Measurements from ENCODE around the gene COL23A1. TPM values are rescaled to one million over a fixed set of nuclear protein-coding genes. Genes with fewer than 3 reads are reported as not detected.
"Not testable (repeated sequence)": the region's sequence is repeated elsewhere in the genome, so short reads cannot be mapped to it uniquely, and the experiment has no call there.

Gene COL23A1
- polyA plus RNA-seq, 1 donor from 2014 or later: 0.18 TPM

DNA sequence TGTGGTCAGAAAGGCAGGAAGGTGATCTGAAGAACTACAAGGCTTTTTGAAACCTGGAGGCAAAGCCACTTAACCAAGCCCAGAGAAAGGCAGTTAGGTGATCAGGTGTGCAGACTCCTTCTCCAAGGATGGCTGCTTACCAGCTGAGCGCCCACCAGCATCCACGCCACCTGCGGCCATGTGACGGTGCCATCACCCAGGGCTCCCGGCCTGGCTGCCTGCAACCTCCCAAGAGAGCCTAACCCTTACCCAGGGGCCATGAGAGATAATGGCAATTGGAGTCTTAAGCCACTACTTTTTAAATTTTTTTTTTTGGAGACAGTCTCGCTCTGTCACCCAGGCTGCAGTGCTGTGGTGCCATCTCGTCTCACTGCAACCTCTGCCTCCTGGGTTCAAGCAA, 324.4 kb downstream of the COL23A1 start:
- peaks cover 5% of the 10 kb centered on the region for H3K27me3 Mint-ChIP-seq
- no peaks in the 10 kb centered on the region for H3K36me3 Mint-ChIP-seq
- no peak overlapping the region for H3K27ac Mint-ChIP-seq
- H3K4me1 Mint-ChIP-seq: peaks cover 0 to 2% (median 0%) of the 10 kb centered on the region in 3 donors
- peaks cover 0 to 5% (median 2%) of the 10 kb centered on the region in 3 donors for H3K9me3 Mint-ChIP-seq
- H3K4me3 Mint-ChIP-seq: no peak overlapping the region

DNA sequence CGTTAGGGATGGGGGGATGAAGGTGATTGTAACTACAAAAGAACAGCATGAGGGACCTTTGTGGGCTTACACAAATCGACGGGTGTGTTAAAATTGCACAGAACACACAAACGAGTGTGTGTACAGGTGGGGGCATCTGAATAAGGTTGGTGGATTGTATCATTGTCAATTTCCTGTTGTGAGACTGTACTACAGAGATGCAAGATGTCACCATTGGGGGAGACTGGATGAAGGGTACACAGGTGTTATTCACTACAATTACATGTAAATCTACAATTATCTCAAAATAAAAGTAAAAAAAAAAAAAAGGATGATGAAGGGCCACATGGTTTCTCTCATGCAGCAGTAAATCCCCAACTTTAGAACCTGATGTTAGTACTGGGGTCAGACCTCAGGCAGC, 326.1 kb downstream of the COL23A1 start:
- Mint-ChIP-seq H3K4me1 (peaks cover 0 to 2% (median 0%) of the 10 kb centered on the region in 3 donors), H3K4me3 (no peak overlapping the region), H3K9me3 (peaks cover 0 to 5% (median 2%) of the 10 kb centered on the region in 3 donors), H3K36me3 (no peaks in the 10 kb centered on the region), H3K27ac (no peak overlapping the region), H3K27me3 (peaks cover 5% of the 10 kb centered on the region)

DNA sequence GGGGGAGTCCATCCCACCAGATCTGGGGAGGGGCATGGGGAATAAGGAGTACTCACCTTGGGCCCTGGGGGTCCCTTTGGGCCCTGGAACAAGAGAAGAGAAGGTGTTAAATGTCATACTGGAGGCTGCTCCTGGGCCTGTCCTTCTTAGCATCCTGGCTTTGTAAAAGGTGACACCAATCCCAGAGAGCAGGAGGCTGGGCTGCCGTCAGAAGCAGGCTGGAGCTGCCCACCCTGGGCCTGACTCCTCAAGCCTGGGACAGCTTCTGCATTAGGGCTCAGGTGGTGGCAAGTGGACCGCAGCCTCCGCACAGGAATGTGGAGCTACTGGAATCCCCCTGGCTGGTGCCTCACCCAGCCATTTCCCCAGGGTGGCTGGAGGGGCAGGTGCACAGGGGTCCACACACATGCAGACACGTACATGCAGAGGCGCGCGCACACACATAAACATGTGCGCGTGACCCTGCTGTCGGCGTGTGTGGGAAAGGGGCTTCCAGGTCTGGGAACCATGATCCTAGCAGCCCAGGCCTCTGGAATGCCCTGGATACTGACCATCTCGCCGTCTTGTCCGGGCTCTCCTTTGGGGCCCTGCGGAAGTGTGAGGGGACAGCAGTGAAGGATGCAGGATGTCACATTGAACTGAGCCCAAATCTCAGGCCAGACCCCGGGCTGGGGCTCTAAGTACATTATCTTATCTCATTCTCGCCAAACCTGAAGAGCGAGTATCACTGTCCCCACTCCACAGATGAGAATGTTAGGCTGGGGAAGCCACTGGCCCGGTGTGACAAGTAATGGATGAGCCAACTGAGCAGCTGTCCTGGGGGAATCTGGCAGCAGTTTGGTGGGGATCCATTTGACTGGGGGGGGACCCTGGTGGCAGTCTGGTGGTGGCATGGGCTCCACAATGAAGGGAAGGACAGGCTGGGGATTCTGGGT, 328.3 kb downstream of the COL23A1 start:
- H3K27ac Mint-ChIP-seq: no peak overlapping the region
- H3K36me3 Mint-ChIP-seq: no peaks in the 10 kb centered on the region
- no peak overlapping the region for H3K4me3 Mint-ChIP-seq
- H3K9me3 Mint-ChIP-seq: peaks cover 0 to 5% (median 2%) of the 10 kb centered on the region in 3 donors
- H3K27me3 Mint-ChIP-seq: peaks cover 5% of the 10 kb centered on the region
- peaks cover 0 to 3% (median 0%) of the 10 kb centered on the region in 3 donors for H3K4me1 Mint-ChIP-seq

DNA sequence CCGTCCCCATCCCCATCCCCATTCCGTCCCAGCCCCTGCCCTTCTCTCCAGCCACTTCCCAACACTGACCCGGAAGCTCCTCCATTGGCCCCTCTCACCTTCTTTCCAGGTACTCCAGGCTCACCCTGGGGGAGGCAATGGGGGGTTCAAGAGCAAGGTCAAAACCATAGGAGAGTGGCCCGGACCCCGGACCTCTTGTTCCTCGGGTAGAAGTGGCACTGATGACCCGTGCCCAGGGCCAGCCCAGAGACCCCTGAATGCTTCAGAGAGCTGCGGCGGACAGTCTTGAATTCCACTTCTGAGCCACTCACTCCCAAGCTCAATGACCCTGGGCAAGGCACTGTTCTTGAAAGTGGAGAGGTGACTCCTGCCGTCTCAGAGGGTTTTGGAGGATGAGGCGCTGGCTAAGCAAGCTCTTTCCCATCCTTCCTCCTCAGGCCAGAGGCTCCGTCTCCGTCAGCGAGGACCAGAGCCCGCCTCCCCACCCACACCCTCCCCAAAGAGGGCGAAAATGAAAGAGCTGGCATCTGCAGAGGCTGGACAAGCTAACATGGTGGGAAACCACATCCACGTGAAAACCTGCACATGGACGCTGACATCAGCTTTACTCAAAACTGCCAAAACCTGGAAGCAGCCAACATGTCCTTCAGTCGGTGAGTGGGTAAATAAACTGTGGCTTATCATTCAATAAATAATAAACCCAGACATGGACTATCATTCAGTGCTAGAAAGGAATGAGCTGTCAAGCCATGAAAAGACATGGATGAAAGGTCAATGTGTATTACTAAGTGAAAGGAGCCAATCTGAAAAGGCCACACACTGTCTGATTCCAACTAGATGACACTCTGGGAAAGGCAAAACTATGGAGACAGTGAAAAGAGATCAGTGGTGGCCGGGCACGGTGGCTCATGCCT, 330.3 kb downstream of the COL23A1 start:
- H3K27ac Mint-ChIP-seq: peak overlapping the region in 1 of 3 donors; percentile 77

DNA sequence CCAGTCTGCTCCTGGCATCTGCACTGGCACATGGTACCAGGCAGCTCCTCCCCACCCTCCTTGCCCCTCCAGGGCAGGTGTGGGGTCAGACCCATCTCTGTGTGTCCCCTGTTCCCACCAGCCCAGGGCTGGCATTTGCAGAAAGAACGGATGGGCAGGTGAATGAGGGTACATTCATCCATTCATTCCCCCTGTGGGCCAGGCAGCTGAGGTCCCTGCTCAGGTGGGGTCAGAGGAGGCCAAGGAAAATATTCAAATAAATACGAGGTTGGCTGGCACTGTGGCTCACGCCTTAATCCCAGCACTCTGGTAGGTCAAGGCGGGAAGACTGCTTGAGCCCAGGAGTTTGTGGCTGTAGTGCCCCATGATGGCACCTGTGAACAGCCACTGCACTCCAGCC, 332.5 kb downstream of the COL23A1 start:
- no peaks in the 10 kb centered on the region for H3K36me3 Mint-ChIP-seq
- H3K27ac Mint-ChIP-seq: no peak overlapping the region
- H3K9me3 Mint-ChIP-seq: no peaks in the 10 kb centered on the region
- H3K4me3 Mint-ChIP-seq: no peak overlapping the region
- H3K27me3 Mint-ChIP-seq: no peaks in the 10 kb centered on the region
- H3K4me1 Mint-ChIP-seq: peaks cover 0 to 7% (median 0%) of the 10 kb centered on the region in 3 donors

More for the DNA sequence above, 330.3 kb downstream of the COL23A1 start:
- H3K4me1 Mint-ChIP-seq: peaks cover 0 to 5% (median 0%) of the 10 kb centered on the region in 3 donors
- peaks cover 2% of the 10 kb centered on the region for H3K27me3 Mint-ChIP-seq
- no peaks in the 10 kb centered on the region for H3K36me3 Mint-ChIP-seq
- H3K9me3 Mint-ChIP-seq: peaks cover 0 to 5% (median 2%) of the 10 kb centered on the region in 3 donors
- peak overlapping the region in 1 of 4 donors; percentile 61 for H3K4me3 Mint-ChIP-seq

DNA sequence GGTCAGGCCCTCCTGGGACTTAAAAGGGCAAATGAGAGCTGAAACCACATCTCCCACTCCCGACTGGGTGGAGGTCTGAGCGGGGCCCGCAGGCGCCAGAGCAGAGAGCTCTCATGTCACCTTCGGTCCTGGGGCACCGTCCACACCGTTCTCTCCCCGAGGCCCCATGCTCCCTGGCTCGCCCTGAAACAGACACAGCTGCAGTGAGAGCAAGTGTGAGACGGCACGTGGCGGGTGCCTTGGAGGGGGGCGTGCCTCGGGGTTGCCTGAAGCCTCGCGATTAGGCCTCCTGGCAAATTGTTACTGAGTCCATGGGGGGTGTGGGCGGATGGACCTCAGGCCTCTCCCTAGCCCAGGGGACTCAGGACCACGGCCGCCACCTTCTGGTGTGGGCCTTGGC, 333.4 kb downstream of the COL23A1 start:
- Mint-ChIP-seq H3K27me3 (no peaks in the 10 kb centered on the region), H3K4me1 (peaks cover 0 to 9% (median 0%) of the 10 kb centered on the region in 3 donors), H3K27ac (no peak overlapping the region), H3K9me3 (no peaks in the 10 kb centered on the region), H3K4me3 (no peak overlapping the region), H3K36me3 (no peaks in the 10 kb centered on the region)

DNA sequence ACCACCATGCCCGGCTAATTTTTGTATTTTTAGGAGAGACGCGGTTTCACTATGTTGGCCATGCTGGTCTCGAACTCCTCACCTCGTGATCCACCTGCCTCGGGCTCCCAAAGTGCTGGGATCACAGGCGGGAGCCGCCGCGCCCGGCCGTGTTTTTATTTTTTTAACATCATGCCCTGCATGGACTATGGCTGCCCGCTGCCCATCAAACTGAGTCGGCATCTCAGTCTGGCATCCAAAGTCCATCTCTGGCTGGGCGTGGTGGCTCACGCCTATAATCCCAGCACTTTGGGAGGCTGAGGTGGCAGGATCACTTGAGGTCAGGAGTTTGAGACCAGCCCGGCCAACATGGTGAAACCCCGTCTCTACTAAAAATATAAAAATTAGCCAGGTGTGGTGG, 336.6 kb downstream of the COL23A1 start:
- not testable (repeated sequence) for H3K4me3 Mint-ChIP-seq, H3K27me3 Mint-ChIP-seq, H3K36me3 Mint-ChIP-seq, H3K27ac Mint-ChIP-seq, H3K9me3 Mint-ChIP-seq
- peaks cover 3 to 18% (median 8%) of the 10 kb centered on the region in 3 donors for H3K4me1 Mint-ChIP-seq

DNA sequence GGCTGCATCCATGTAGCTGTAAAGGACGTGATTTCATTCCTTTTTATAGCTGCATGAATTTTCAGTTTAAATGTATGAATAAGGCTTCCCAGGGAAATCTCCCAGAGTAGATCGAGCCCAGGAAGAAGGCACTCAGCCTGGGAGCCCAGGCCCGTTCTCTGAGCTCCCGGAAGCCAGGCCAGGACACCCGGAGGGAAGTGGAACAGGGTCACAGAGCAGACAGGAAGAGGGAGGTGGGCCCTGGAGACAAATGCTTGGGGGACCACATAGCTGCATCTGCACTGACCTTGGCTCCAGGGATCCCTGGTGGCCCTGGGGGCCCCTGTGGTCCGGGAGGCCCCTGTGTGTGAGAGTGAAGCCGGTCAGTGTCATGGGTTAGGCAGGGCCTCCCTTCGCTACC, 337.9 kb downstream of the COL23A1 start:
- Mint-ChIP-seq H3K4me1 (peaks cover 3 to 16% (median 8%) of the 10 kb centered on the region in 3 donors), H3K27ac (no peak overlapping the region), H3K27me3 (no peaks in the 10 kb centered on the region), H3K9me3 (no peaks in the 10 kb centered on the region), H3K4me3 (no peak overlapping the region), H3K36me3 (no peaks in the 10 kb centered on the region)

DNA sequence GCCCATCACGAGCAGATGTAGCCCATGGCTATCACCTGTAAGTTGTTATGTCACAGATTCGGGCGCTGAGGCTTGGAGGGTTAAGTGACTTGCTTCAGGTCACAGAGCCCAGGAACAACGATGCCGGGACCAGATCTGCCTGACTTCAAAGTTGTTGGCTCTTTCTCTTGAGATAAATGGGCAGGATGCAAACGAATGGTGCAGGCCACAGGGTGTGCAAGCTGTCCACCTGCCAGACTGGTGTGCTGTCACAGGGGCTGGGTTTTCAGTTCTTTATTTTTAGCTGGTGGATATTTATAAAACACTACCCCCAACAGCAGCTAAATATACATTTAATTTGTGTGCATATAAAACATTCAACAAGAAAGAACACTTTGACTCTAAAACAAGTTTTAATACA, 339.9 kb downstream of the COL23A1 start:
- H3K36me3 Mint-ChIP-seq: no peaks in the 10 kb centered on the region
- peaks cover 3 to 14% (median 8%) of the 10 kb centered on the region in 3 donors for H3K4me1 Mint-ChIP-seq
- peak overlapping the region in 1 of 3 donors; percentile 10 for H3K27ac Mint-ChIP-seq
- H3K4me3 Mint-ChIP-seq: no peak overlapping the region
- H3K9me3 Mint-ChIP-seq: no peaks in the 10 kb centered on the region
- H3K27me3 Mint-ChIP-seq: no peaks in the 10 kb centered on the region

DNA sequence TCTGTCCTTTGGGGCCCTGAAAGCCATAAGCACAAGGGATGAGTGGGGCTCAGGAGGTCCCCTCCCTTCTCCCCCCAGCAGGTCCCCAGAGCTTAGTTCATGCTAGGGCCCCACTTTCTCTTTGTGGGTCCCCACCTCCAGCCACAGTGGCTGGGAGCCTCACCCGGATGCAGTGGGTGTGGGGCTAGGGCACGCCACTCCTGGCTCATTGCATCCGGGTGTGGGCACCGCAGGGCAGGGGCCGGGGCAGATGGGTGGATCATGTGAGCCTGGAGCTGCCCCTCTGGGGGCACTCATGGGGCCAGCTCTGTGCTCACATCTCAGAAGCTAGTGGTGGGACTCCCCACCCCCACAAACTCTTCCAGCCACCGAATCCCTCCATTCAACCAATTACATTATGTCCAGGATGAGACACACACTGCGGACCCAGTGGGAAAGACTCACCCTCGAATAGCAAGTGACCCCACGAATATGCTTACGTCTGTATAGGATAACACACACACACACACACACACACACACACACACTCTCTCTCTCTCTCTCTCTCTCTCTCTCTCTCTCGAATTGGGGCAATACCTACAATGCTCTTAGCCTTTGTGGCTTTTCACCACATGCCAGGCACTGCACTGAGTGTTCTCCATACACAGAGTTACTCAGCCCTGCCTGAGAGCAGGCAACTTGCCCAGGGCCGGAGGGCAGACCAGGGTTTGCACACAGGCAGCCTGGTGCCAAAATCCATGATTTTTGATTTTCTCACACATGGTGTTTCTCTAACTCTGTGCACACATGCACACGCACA, 340.8 kb downstream of the COL23A1 start:
- Mint-ChIP-seq H3K27me3 (no peaks in the 10 kb centered on the region), H3K27ac (peak overlapping the region in 2 of 3 donors; percentile 53 to 64), H3K36me3 (no peaks in the 10 kb centered on the region), H3K4me3 (peak overlapping the region in 2 of 4 donors; percentile 12 to 17), H3K9me3 (no peaks in the 10 kb centered on the region), H3K4me1 (peaks cover 3 to 13% (median 8%) of the 10 kb centered on the region in 3 donors)

DNA sequence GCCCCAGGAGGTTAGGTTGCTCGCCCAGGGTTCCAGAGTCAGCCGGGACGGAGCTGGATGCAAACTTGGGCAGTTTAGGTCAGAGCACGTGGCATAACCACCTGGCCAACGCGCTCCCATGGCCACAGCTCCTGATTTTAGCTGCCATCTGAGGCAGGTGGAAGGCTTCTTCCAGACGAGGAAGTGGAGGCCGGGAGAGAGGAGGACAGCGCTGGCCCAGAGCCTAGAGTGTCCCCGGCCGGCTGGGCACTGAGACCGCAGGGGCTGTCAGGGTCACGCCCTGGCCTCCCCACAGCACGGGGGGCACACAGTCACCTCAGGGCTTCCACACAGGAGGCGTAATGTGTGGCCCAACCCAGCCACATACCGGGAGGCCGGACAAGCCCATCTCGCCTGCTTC, 341.4 kb downstream of the COL23A1 start:
- no peak overlapping the region for H3K27ac Mint-ChIP-seq
- no peaks in the 10 kb centered on the region for H3K36me3 Mint-ChIP-seq
- H3K4me3 Mint-ChIP-seq: peak overlapping the region in 1 of 4 donors; percentile 12
- no peaks in the 10 kb centered on the region for H3K27me3 Mint-ChIP-seq
- no peaks in the 10 kb centered on the region for H3K9me3 Mint-ChIP-seq
- H3K4me1 Mint-ChIP-seq: peaks cover 3 to 13% (median 8%) of the 10 kb centered on the region in 3 donors

DNA sequence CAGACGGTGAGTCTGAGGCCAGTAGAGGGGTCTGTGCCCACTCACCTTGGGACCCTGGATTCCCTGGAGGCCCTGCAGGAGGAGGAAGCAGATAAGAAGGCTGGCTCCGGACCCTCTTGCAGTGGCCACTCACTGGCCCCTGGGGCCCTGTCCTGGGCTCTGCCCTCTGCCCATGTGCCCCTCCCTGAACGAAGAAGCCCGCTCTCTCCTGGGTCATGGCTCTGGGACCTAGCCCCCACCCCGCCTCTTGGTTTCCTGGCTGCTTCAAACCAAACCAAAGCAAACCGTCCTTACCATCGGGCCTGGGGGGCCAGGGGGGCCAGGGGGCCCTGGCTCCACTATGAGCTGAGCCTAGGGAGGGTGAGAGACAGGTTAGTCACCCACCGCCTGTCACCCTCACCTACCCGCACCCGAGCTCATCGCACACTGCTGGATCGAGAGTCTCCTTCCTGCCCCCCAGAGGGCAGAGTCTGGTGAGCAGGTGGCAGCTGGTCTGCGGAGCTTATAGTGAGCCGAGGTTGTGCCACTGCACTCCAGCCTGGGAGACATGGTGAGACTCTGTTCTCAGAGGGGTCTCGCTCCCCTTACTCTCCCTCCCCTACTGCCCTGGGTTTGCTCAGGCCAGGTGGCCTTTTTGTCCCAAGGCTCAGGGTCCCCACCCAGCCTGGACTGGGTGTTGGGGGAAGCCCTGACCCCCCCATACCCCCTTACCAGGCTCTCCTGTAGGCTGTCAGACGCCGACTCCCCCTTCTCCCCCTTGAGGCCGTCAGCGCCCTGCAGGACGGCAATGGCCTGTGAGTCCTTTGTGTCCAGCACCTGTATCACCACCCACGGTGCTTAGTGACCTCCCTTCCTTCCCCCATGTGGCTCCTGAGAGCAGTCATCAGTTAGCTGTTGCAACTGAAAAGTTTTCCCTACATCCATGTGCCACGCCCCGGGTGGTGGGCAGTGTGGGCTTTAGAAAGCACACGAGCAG, 342.4 kb downstream of the COL23A1 start:
- no peak overlapping the region for H3K4me3 Mint-ChIP-seq
- no peaks in the 10 kb centered on the region for H3K36me3 Mint-ChIP-seq
- no peaks in the 10 kb centered on the region for H3K27me3 Mint-ChIP-seq
- peaks cover 3 to 12% (median 8%) of the 10 kb centered on the region in 3 donors for H3K4me1 Mint-ChIP-seq
- no peaks in the 10 kb centered on the region for H3K9me3 Mint-ChIP-seq
- no peak overlapping the region for H3K27ac Mint-ChIP-seq

DNA sequence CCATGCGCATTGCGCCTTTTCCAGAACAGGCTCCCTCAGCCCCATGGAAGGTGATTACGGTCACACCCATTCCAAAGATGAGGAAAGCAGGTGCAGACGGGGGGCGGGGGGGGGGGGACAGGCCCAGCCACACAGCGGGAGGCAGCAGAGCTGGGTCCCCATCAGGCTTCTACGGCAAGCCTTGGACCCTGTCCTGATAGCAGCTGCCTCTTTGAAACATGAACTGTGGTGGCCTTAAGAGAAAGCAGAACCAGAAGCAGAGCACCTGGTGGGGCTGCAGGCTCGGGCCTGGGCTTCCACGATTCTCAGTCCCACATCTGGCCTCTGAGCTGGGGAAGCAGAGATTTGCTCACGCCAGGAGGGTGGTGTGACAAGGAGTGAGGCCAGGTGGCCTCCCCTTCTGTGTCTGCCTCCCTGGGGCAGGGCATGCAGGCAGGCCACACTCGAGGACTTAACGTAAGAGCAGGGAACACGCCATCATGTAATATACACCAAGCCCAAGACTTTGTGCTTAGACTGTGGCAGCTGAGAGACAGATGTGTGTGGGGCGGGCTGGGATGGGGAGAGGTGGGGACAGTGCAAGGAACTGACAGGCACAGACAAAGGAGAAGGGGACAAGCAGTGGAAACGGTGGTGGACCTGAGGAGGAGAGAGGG, 343.4 kb downstream of the COL23A1 start:
- H3K27me3 Mint-ChIP-seq: no peaks in the 10 kb centered on the region
- H3K36me3 Mint-ChIP-seq: no peaks in the 10 kb centered on the region
- no peak overlapping the region for H3K27ac Mint-ChIP-seq
- H3K4me1 Mint-ChIP-seq: peaks cover 3 to 14% (median 8%) of the 10 kb centered on the region in 3 donors
- no peaks in the 10 kb centered on the region for H3K9me3 Mint-ChIP-seq
- no peak overlapping the region for H3K4me3 Mint-ChIP-seq

All from IgD-negative memory B cell (primary cell).